H9 (cell line): ENCODE data around the gene FAM219A. TPM values are rescaled to one million over a fixed set of nuclear protein-coding genes. Genes with fewer than 3 reads are reported as not detected.
A peak's percentile ranks its signal among the peaks of the same experiment; 100 is the strongest.

Experiments used
- DNase-seq: peaks from one replicate; pipeline ENCODE4 v3.0.0-alpha.2; 2017
- H2AFZ ChIP-seq: one replicate; pipeline ENCODE4 v1.6.1; 2013; ENCODE audit warnings: mild to moderate bottlenecking, low read length, control low read depth, moderate library complexity
- H2AK5ac ChIP-seq: 2 replicates; pipeline ENCODE4 v1.6.1; 2013; ENCODE audit warnings: low read length, control low read depth, mixed read lengths; ENCODE audit not compliant: insufficient read length
- H2BK120ac ChIP-seq: one replicate; pipeline ENCODE4 v1.6.1; 2013; ENCODE audit warnings: low read depth, mild to moderate bottlenecking, low read length, control low read depth, inconsistent platforms; ENCODE audit not compliant: poor library complexity, severe bottlenecking
- H2BK12ac ChIP-seq: 2 replicates; pipeline ENCODE4 v1.6.1; 2013; ENCODE audit warnings: low read length, control low read depth, mixed read lengths, low read depth; ENCODE audit not compliant: insufficient read length
- H2BK15ac ChIP-seq: 2 replicates; pipeline ENCODE4 v1.6.1; 2013; ENCODE audit warnings: low read depth, low read length, control low read depth
- H2BK20ac ChIP-seq: one replicate; pipeline ENCODE4 v1.6.1; 2013; ENCODE audit warnings: low read depth, mild to moderate bottlenecking, low read length, control low read depth, inconsistent platforms; ENCODE audit not compliant: poor library complexity, severe bottlenecking
- H2BK5ac ChIP-seq: 2 replicates; pipeline ENCODE4 v1.6.1; 2013; ENCODE audit warnings: low read length, control low read depth, mixed read lengths; ENCODE audit not compliant: insufficient read length
- H3K14ac ChIP-seq: 2 replicates; pipeline ENCODE4 v1.6.1; 2013; ENCODE audit warnings: low read length, control low read depth; ENCODE audit not compliant: insufficient read depth
- H3K18ac ChIP-seq: 2 replicates; pipeline ENCODE4 v1.6.1; 2013; ENCODE audit warnings: low read depth, mild to moderate bottlenecking, mixed read lengths, low read length, control low read depth; ENCODE audit not compliant: insufficient read length
- H3K23ac ChIP-seq: 2 replicates; pipeline ENCODE4 v1.6.1; 2013; ENCODE audit warnings: low read length, control low read depth, mixed read lengths, low read depth; ENCODE audit not compliant: insufficient read length
- H3K23me2 ChIP-seq: 2 replicates; pipeline ENCODE4 v1.6.1; 2013; ENCODE audit warnings: low read depth, mild to moderate bottlenecking, mixed read lengths, low read length, control low read depth; ENCODE audit not compliant: insufficient read length, poor library complexity, severe bottlenecking
- H3K27ac ChIP-seq: 2 replicates; pipeline ENCODE4 v1.5.1; 2013; ENCODE audit warnings: low read length, control low read depth, mixed read lengths, low read depth; ENCODE audit not compliant: insufficient read length
- H3K27me3 ChIP-seq: 2 replicates; pipeline ENCODE4 v1.6.1; 2013; ENCODE audit warnings: low read length, control low read depth, inconsistent platforms; ENCODE audit not compliant: insufficient read depth
- H3K4ac ChIP-seq: 2 replicates; pipeline ENCODE4 v1.6.1; 2013; ENCODE audit warnings: low read depth, mild to moderate bottlenecking, control low read depth, inconsistent platforms, low read length, moderate library complexity
- H3K4me1 ChIP-seq: 2 replicates; pipeline ENCODE4 v1.6.1; 2013; ENCODE audit warnings: low read length, control low read depth, inconsistent platforms; ENCODE audit not compliant: insufficient read depth
- H3K4me2 ChIP-seq: 2 replicates; pipeline ENCODE4 v1.6.1; 2013; ENCODE audit warnings: low read length, control low read depth, mixed read lengths; ENCODE audit not compliant: insufficient read length, insufficient read depth
- H3K56ac ChIP-seq: 2 replicates; pipeline ENCODE4 v1.6.1; 2013; ENCODE audit warnings: low read depth, mild to moderate bottlenecking, mixed read lengths, low read length, control low read depth; ENCODE audit not compliant: insufficient read length
- H3K79me1 ChIP-seq: 2 replicates; pipeline ENCODE4 v1.6.1; 2013; ENCODE audit warnings: low read depth, mild to moderate bottlenecking, moderate library complexity, low read length, control low read depth, inconsistent platforms; ENCODE audit not compliant: insufficient read depth, poor library complexity, severe bottlenecking
- H3K79me2 ChIP-seq: 2 replicates; pipeline ENCODE4 v1.6.1; 2013; ENCODE audit warnings: low read length, control low read depth, inconsistent platforms; ENCODE audit not compliant: insufficient read depth
- H3K9ac ChIP-seq: 2 replicates; pipeline ENCODE4 v1.6.1; 2013; ENCODE audit warnings: low read length, control low read depth, mixed read lengths; ENCODE audit not compliant: insufficient read length; ENCODE audit errors: extremely low read depth
- H3K9me3 ChIP-seq: one replicate; pipeline ENCODE4 v1.6.1; 2013; ENCODE audit warnings: low read depth, low read length, inconsistent platforms; ENCODE audit not compliant: control insufficient read depth
- H3T11ph ChIP-seq: one replicate; pipeline ENCODE4 v1.6.1; 2013; ENCODE audit warnings: mild to moderate bottlenecking, low read length, control low read depth, inconsistent platforms
- H4K20me1 ChIP-seq: one replicate; pipeline ENCODE4 v1.6.1; 2013; ENCODE audit not compliant: control insufficient read depth, insufficient read length, insufficient read depth
- H4K5ac ChIP-seq: 2 replicates; pipeline ENCODE4 v1.6.1; 2013; ENCODE audit warnings: low read depth, mild to moderate bottlenecking, mixed read lengths, low read length, control low read depth; ENCODE audit not compliant: insufficient read length
- H4K8ac ChIP-seq: replicated peaks from 2 replicates; pipeline ENCODE4 v1.6.1; 2013; ENCODE audit warnings: low read length, control low read depth, mixed read lengths, low read depth; ENCODE audit not compliant: insufficient read length
- H4K91ac ChIP-seq: 2 replicates; pipeline ENCODE4 v1.6.1; 2013; ENCODE audit warnings: low read depth, mild to moderate bottlenecking, moderate library complexity, mixed read lengths, low read length, control low read depth; ENCODE audit not compliant: insufficient read length
- H3K27ac Mint-ChIP-seq, 3 experiments: 2 replicates in 2 of 3; 3 replicates in 1 of 3; pipeline ENCODE4 v1.8.0; 2020 to 2021; ENCODE audit warnings: mixed read lengths in 3 of 3, mild to moderate bottlenecking in 1 of 3, moderate library complexity in 1 of 3
- H3K27me3 Mint-ChIP-seq: 2 replicates; pipeline ENCODE4 v1.8.0; 2021; ENCODE audit warnings: low read depth, mild to moderate bottlenecking, moderate library complexity, mixed read lengths
- H3K36me3 Mint-ChIP-seq, 3 experiments: 2 replicates in 2 of 3; 3 replicates in 1 of 3; pipeline ENCODE4 v1.8.0; 2020 to 2021; ENCODE audit warnings: low read depth in 3 of 3, mixed read lengths in 3 of 3; ENCODE audit not compliant: insufficient read depth in 1 of 3
- H3K4me1 Mint-ChIP-seq, 2 experiments: 2 replicates each; pipeline ENCODE4 v1.8.0; 2020; ENCODE audit warnings: mixed read lengths in 2 of 2
- H3K4me3 Mint-ChIP-seq, 2 experiments: 2 replicates in 1 of 2; 3 replicates in 1 of 2; pipeline ENCODE4 v1.8.0; 2020 to 2021; ENCODE audit warnings: mild to moderate bottlenecking in 2 of 2, mixed read lengths in 2 of 2, moderate library complexity in 1 of 2
- H3K9me3 Mint-ChIP-seq, 2 experiments: 2 replicates in 1 of 2; 3 replicates in 1 of 2; pipeline ENCODE4 v1.8.0; 2020; ENCODE audit warnings: mild to moderate bottlenecking in 2 of 2, mixed read lengths in 2 of 2, moderate library complexity in 1 of 2
- WGBS: extraction: QIAGEN DNeasy Blood & Tissue Kit; methylation state at CpG from one replicate; pipeline ENCODE4 v1.1.7; 2013; ENCODE audit warnings: missing lambda C conversion rate, low lambda C conversion rate, mixed read lengths; ENCODE audit not compliant: insufficient read length; ENCODE audit errors: extremely low coverage; 5-methylcytosine and 5-hydroxymethylcytosine counted together
- total RNA-seq: library from RNA; stranded (reverse); gene quantifications from 2 replicates; pipeline ENCODE4 v1.2.1, GENCODE V29; 2021
- TF ChIP-seq, protein P1 (sequence below): fragments of 200-600 bp; sonication (generic); conservative IDR thresholded peaks from 3 replicates; pipeline ENCODE4 v1.8.0; 2021; ENCODE audit warnings: antibody characterized with exemption, mild to moderate bottlenecking

Gene FAM219A
- total RNA-seq, 1 experiment from 2014 or later = 16.7 TPM

DNA sequence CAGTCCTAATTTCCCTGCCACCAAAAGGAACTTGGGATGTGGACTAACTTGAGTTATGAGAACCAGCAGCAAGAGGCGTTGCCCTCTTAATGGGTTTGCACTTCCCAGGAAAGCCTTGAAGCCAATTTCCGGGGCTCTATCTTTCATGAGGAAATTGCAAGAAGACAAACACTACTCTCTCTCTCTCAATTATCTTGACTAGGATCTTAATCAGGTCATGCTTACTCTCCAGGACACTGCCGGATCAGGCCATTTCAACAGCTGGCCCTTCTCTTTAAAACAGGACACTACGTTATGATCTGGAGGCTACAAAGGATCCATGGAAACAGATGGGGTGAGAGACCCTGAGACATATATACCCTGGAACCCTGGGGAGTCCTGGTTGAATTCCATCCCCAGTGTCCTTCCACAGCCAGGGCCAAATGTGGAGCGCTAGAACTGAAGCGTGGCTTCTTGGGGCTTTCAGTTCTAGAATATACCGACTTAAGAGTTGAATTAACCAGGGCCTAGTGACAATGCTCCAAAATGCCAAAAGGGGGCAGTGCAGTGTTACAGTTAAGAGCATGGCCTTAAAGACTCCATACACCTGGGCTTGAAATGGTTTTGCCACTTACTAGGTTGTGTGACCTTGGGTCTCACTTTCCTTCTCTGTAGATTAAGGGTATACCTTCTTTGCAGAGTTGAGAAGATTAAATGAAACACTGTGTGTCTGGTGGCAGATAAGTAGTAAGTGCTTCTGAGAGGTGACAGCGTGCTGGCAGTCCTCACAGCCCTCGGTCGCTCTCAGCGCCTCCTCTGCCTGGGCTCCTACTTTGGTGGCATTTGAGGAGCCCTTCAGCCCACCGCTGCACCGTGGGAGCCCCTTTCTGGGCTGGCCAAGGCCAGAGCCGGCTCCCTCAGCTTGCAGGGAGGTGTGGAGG is 21.1 kb downstream of the FAM219A start:
- H4K20me1 ChIP-seq = no peaks in the 10 kb centered on the region
- H2AFZ ChIP-seq = no peak overlapping the region
- H3K79me2 ChIP-seq = no peaks in the 10 kb centered on the region
- no peaks in the 10 kb centered on the region for H3K9me3 ChIP-seq
- Mint-ChIP-seq H3K4me3 (no peak overlapping the region), H3K4me1 (no peaks in the 10 kb centered on the region), H3K27ac (no peak overlapping the region; a peak in 1 of 7 replicates), H3K27me3 (no peaks in the 10 kb centered on the region), H3K36me3 (peaks cover 4 to 6% (median 5%) of the 10 kb centered on the region in 3 experiments; a peak in 6 of 7 replicates), H3K9me3 (no peaks in the 10 kb centered on the region; a peak in 1 of 5 replicates)
- no CpG with 5 or more reads among the region's 14 CpGs for WGBS
- H4K91ac ChIP-seq = no peak overlapping the region
- H3K9ac ChIP-seq = no peak overlapping the region
- H4K5ac ChIP-seq = no peak overlapping the region
- DNase-seq = peak; percentile 67
- no peak overlapping the region for H3K4me2 ChIP-seq
- TF ChIP-seq, protein P1, sequence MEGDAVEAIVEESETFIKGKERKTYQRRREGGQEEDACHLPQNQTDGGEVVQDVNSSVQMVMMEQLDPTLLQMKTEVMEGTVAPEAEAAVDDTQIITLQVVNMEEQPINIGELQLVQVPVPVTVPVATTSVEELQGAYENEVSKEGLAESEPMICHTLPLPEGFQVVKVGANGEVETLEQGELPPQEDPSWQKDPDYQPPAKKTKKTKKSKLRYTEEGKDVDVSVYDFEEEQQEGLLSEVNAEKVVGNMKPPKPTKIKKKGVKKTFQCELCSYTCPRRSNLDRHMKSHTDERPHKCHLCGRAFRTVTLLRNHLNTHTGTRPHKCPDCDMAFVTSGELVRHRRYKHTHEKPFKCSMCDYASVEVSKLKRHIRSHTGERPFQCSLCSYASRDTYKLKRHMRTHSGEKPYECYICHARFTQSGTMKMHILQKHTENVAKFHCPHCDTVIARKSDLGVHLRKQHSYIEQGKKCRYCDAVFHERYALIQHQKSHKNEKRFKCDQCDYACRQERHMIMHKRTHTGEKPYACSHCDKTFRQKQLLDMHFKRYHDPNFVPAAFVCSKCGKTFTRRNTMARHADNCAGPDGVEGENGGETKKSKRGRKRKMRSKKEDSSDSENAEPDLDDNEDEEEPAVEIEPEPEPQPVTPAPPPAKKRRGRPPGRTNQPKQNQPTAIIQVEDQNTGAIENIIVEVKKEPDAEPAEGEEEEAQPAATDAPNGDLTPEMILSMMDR = peak; percentile 88
- no peak overlapping the region for H3K18ac ChIP-seq
- no peak overlapping the region for H3T11ph ChIP-seq
- no peak overlapping the region for H2BK15ac ChIP-seq
- no peak overlapping the region for H3K14ac ChIP-seq
- H3K4ac ChIP-seq = no peak overlapping the region
- no peak overlapping the region for H3K56ac ChIP-seq
- H2BK120ac ChIP-seq = no peak overlapping the region
- no peaks in the 10 kb centered on the region for H3K27me3 ChIP-seq
- H3K4me1 ChIP-seq = no peaks in the 10 kb centered on the region; the same call in 1 of the 2 replicates
- no peak overlapping the region for H2BK5ac ChIP-seq
- no peak overlapping the region for H2BK20ac ChIP-seq
- H2AK5ac ChIP-seq = no peak overlapping the region
- H3K23ac ChIP-seq = no peak overlapping the region
- H3K23me2 ChIP-seq = no peaks in the 10 kb centered on the region
- no peak overlapping the region for H2BK12ac ChIP-seq
- no peak overlapping the region for H3K27ac ChIP-seq
- H3K79me1 ChIP-seq = no peaks in the 10 kb centered on the region
- H4K8ac ChIP-seq = no peak overlapping the region
